Prostate gland (tissue), 2 donors: ENCODE measurements around the gene KLK11. TPM values are rescaled to one million over a fixed set of nuclear protein-coding genes. Genes with fewer than 3 reads are reported as not detected.

ENCODE experiments used
- DNase-seq: peaks from one replicate; pipeline ENCODE4 v3.0.0-alpha.2; 2019; ENCODE audit warnings: low spot score
- H3K27ac ChIP-seq, 2 donors: fragments of 200-600 bp; sonication (generic); 2 replicates each; pipeline ENCODE4 v1.5.1; 2017 to 2019
- H3K27me3 ChIP-seq: fragments of 200-600 bp; sonication (generic); replicated peaks from 2 replicates; pipeline ENCODE4 v1.5.1; 2019; ENCODE audit not compliant: insufficient read depth
- H3K36me3 ChIP-seq, 2 donors: fragments of 200-600 bp; sonication (generic); 1 replicate in 1 of 2; 2 replicates in 1 of 2; pipeline versions ENCODE4 v1.5.1 to v1.8.1; 2017 to 2019
- H3K4me1 ChIP-seq: fragments of 200-600 bp; sonication (generic); replicated peaks from 2 replicates; pipeline ENCODE4 v1.5.1; 2019
- H3K4me3 ChIP-seq, 2 donors: fragments of 200-600 bp; sonication (generic); 2 replicates each; pipeline ENCODE4 v1.5.1; 2017 to 2019
- H3K9me3 ChIP-seq: fragments of 200-600 bp; sonication (generic); 2 replicates; pipeline ENCODE4 v1.5.1; 2017
- POLR2A ChIP-seq: fragments of 450-650 bp; IDR thresholded peaks from one replicate; pipeline ENCODE4 v1.6.1; 2016; ENCODE audit warnings: antibody characterized with exemption, mild to moderate bottlenecking
- POLR2AphosphoS5 ChIP-seq: sonication (generic); formaldehyde crosslinking; IDR thresholded peaks from one replicate; pipeline ENCODE4 v1.6.1; 2017; ENCODE audit warnings: antibody characterized with exemption
- WGBS: methylation state at CpG from one replicate; pipeline ENCODE4 v1.1.5; 2018; 5-methylcytosine and 5-hydroxymethylcytosine counted together
- intact Hi-C: fragments of 100-400 bp; cut with DNase I; formaldehyde crosslinking; loops from one replicate; pipeline ENCODE4 v1.14.2; 2022
- total RNA-seq, 2 donors: library from RNA; depleted of rRNA; stranded (reverse); fragments of >200 nt; gene quantifications; one replicate each; pipeline ENCODE4 v1.1.0, GENCODE V29; 2016
- TF ChIP-seq, protein P1 (sequence below), 4 experiments: fragments of 200-600 bp in 2 of 4; fragments of 450-650 bp in 2 of 4; sonication (generic) in 2 of 4; IDR thresholded peaks; 1 replicate in 3 of 4; 2 replicates in 1 of 4; pipeline ENCODE4 v1.5.1; 2016 to 2019; ENCODE audit warnings: antibody characterized with exemption in 4 of 4, mild to moderate bottlenecking in 2 of 4, moderate library complexity in 2 of 4

KLK11 gene
- total RNA-seq, 2 donors from 2014 or later = 67.7 to 315 TPM

DNA sequence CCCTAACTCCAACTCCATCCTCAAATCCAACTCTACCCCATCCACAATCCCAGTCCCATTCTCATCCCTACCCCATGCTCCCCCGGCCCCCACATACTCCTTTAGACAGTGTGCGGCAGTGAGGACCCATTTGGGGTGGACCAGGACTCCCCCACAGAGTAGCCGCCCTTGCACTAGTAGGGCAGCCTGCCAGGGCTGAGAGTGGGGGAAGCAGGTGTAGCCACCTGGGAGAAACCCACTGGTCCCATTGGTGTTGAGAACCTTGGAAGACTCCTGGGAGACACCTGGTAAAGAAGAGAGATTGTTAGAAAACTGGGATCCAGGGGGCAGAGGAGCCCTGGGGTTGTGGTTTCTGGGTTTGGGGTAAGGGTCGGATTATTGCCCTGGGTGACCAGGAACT is 33.9 kb upstream of the KLK11 start:
- Histone ChIP-seq H3K27me3 (no peaks in the 10 kb centered on the region), H3K36me3 (no peaks in the 10 kb centered on the region), H3K27ac (no peak overlapping the region), H3K4me1 (no peaks in the 10 kb centered on the region), H3K4me3 (no peak overlapping the region), H3K9me3 (no peaks in the 10 kb centered on the region)
- TF ChIP-seq, protein P1, sequence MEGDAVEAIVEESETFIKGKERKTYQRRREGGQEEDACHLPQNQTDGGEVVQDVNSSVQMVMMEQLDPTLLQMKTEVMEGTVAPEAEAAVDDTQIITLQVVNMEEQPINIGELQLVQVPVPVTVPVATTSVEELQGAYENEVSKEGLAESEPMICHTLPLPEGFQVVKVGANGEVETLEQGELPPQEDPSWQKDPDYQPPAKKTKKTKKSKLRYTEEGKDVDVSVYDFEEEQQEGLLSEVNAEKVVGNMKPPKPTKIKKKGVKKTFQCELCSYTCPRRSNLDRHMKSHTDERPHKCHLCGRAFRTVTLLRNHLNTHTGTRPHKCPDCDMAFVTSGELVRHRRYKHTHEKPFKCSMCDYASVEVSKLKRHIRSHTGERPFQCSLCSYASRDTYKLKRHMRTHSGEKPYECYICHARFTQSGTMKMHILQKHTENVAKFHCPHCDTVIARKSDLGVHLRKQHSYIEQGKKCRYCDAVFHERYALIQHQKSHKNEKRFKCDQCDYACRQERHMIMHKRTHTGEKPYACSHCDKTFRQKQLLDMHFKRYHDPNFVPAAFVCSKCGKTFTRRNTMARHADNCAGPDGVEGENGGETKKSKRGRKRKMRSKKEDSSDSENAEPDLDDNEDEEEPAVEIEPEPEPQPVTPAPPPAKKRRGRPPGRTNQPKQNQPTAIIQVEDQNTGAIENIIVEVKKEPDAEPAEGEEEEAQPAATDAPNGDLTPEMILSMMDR (IDR thresholded peaks at IDR 0.05) = no peak
- no peak for TF ChIP-seq POLR2A
- no peak for TF ChIP-seq POLR2AphosphoS5
- WGBS = 94% methylated on average over 4 of the region's 4 CpGs
- intact Hi-C loops = no loop called here
- no peak for DNase-seq

DNA sequence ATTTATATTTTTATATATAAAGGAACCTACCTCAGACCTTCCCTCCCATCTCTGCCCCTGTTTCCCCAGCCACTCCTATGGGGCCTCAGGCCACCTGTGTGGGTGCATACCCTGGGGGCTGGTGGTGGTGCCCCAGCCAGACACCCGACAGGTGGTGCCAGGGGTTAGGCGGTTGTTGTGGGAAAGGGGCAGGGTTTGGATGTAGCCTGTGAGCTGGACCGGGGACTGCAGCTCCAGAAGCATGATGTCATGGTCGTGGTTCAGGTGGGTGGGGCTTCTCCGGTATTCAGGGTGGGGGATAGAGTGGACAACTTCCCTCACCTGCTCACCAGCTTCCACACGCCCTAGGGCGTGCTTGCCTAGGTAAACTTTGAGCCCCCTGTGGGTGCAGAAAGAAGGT is 33.3 kb upstream of the KLK11 start:
- no peaks in the 10 kb centered on the region for H3K36me3 ChIP-seq
- intact Hi-C loops = no loop called here
- no peak overlapping the region for H3K27ac ChIP-seq
- no peaks in the 10 kb centered on the region for H3K27me3 ChIP-seq
- 75% methylated on average over 7 of the region's 7 CpGs for WGBS
- no peak for TF ChIP-seq POLR2AphosphoS5
- no peak for TF ChIP-seq POLR2A
- TF ChIP-seq, protein P1 (IDR thresholded peaks at IDR 0.05) = no peak
- H3K9me3 ChIP-seq = no peaks in the 10 kb centered on the region
- no peaks in the 10 kb centered on the region for H3K4me1 ChIP-seq
- DNase-seq = no peak
- H3K4me3 ChIP-seq = no peak overlapping the region

- H3K4me3 ChIP-seq = no peak overlapping the region
- TF ChIP-seq POLR2A (no peak), POLR2AphosphoS5 (no peak)
- TF ChIP-seq, protein P1 (IDR thresholded peaks at IDR 0.05) = no peak
- no peaks in the 10 kb centered on the region for H3K36me3 ChIP-seq
- no peaks in the 10 kb centered on the region for H3K9me3 ChIP-seq
- H3K27ac ChIP-seq = no peak overlapping the region
- intact Hi-C loops = no loop called here
- no peaks in the 10 kb centered on the region for H3K4me1 ChIP-seq
- no peak for DNase-seq
- H3K27me3 ChIP-seq = no peaks in the 10 kb centered on the region
Observed at GRCh38 chr19:51055866-51056265, 29.4 kb upstream of the KLK11 start.

DNA sequence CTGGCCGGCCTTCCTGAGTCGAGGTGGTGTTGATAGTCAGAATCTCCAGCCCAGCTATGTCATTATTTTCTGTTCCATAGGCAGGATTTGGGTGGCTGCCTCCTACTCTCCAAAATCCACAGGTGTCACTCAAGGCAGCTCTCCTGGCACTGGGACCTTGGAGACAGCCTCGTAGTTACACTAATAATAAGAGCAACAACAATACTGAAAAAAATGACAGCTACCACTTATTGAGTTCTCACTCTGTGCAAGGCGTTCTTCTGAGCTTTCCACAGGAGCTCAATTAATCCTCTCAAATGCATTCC is 20.6 kb upstream of the KLK11 start:
- no peaks in the 10 kb centered on the region for H3K4me1 ChIP-seq
- no peak overlapping the region for H3K4me3 ChIP-seq
- H3K36me3 ChIP-seq = no peaks in the 10 kb centered on the region
- DNase-seq = no peak
- WGBS = 7% methylated on average over 4 of the region's 4 CpGs
- TF ChIP-seq POLR2A = no peak
- TF ChIP-seq POLR2AphosphoS5 = no peak
- TF ChIP-seq, protein P1 (IDR thresholded peaks at IDR 0.05) = no peak
- no peaks in the 10 kb centered on the region for H3K27me3 ChIP-seq
- no peak overlapping the region for H3K27ac ChIP-seq
- H3K9me3 ChIP-seq = no peaks in the 10 kb centered on the region
- intact Hi-C loops = no loop called here

DNA sequence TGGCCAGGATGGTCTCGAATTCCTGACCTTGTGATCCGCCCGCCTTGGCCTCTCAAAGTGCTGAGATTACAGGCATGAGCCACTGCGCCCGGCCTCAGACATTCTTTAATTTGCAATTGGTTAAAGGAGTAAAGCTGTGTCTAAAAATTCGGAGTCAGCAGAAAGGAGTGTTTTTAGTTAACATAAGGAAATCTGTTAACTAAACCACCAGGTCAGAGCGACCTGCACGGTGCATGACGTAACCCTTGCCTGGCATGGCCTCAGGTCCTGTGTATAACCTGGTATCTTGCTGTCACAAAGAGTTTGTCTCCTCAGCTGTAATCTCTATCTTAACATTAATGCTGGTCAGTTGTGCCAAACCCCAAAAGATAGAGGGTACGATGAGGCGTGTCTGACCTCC is 17.9 kb upstream of the KLK11 start:
- Histone ChIP-seq H3K4me1 (no peaks in the 10 kb centered on the region), H3K27me3 (no peaks in the 10 kb centered on the region), H3K36me3 (no peaks in the 10 kb centered on the region), H3K9me3 (no peaks in the 10 kb centered on the region), H3K27ac (no peak overlapping the region), H3K4me3 (no peak overlapping the region)
- TF ChIP-seq, protein P1 (IDR thresholded peaks at IDR 0.05) = no peak
- no peak for TF ChIP-seq POLR2AphosphoS5
- no peak for TF ChIP-seq POLR2A
- intact Hi-C loops = no loop called here
- 88% methylated on average over 11 of the region's 11 CpGs for WGBS
- no peak for DNase-seq
